Ecto neural progenitor cell (in vitro differentiated cells): ENCODE results near the gene PC.

Source experiments
- DNase-seq: peaks from one replicate; pipeline ENCODE4 v3.0.0-alpha.2; 2018; ENCODE audit warnings: low spot score

Gene PC

GRCh38 chr11:66883016-66883965 lies 74.9 kb downstream of the PC start:
- peak; percentile 87 for DNase-seq

GRCh38 chr11:66882561-66883015 lies 75.6 kb downstream of the PC start:
- no peak for DNase-seq

- no peak for DNase-seq
Measured at GRCh38 chr11:66881927-66882452, 76.2 kb downstream of the PC start.

- no peak for DNase-seq
Measured at GRCh38 chr11:66881451-66881835, 76.7 kb downstream of the PC start.

DNA sequence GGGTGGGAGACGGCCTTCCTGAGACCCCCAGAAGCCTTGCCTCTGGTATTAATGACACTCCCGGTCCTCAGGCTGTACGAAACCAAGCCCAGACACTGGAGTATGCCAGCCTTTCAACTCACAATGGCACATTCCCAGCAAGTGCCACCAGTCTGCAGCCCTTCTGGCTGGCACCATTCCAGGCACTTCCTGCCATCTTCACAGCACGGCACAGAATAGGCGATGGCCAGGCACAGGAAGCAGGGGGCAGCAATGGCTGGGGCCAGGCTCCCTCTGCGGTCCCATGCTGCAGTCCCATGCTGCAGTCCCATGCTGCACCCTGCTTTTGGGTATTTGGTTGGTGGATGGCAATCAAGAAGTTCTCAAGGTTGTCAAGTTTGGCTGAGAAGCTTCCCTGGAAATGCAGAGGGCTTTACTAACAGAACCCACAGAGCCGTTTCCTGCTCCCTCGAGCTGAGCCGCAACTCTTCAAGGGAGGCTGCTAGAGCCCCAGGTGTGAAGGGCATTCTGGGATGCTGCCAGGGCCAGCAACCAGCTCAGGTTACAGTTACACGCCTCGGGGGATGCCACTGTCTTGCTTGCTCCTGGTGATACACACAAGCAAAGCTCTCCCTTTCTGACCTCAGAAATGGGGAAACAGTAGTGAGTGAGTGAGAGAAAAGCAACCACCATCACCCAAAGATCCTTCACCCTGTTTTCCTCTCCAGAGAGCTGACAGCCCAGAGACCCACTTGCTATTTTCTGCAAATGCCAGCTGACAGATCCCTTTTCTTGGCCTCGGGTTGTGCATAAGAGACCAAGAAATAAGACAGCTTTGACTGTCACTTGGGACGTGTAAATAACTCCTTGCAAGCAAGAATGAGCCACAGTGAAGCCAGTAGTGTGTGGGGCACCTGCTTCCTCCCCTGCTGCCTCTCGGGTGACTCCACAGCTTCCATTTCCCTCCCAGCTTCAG lies 77.4 kb downstream of the PC start:
- no peak for DNase-seq

- DNase-seq, result no peak
Measured at GRCh38 chr11:66879999-66880398, 78.2 kb downstream of the PC start.

GRCh38 chr11:66879583-66879982 lies 78.6 kb downstream of the PC start:
- no peak for DNase-seq

GRCh38 chr11:66879000-66879399 lies 79.2 kb downstream of the PC start:
- no peak for DNase-seq

- DNase-seq, result no peak
Measured at GRCh38 chr11:66878474-66878873, 79.7 kb downstream of the PC start.

- DNase-seq, result no peak
Measured at GRCh38 chr11:66877588-66878385, 80.4 kb downstream of the PC start.

DNA sequence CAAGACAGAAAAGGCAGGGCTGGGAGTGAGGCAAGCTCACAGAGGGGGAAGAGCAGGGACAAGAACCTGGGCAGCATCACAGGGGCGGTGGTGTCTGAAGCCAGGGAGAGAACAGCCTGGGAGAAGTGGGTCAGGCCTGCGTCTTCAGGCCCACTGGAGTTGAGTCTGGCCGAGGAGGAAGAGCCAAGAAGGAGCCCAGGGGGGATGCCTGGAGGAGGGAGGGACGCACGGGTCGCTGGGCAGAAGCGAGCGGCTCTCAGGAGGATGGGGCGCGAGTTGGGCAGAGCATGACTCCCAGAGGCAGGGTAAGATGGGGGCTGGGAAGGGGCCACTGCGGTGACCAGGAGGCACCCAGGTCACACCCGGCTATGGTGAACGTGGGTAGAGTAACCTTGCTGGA lies 82.8 kb downstream of the PC start:
- no peak for DNase-seq

GRCh38 chr11:66874232-66874631 lies 84.0 kb downstream of the PC start:
- no peak for DNase-seq

DNA sequence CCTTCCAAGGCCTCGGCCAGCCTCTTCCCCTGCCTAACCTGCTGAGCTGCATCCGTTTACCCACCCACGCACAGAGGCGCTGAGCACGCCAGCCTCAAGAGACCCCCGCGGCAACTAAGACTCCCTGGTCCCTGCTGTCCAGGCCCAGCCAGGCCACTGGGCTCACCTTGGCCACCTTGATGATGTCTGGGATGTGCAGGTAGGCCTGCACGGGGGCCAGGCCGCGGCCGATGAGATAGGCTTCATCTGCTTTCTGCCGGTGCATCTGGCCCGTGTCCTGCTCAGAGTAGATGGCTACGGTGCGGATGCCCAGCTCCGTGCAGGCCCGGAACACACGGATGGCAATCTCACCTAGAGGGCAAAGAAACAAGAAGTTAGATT lies 86.7 kb downstream of the PC start:
- DNase-seq, result no peak

GRCh38 chr11:66870616-66871520 lies 87.3 kb downstream of the PC start:
- DNase-seq, result no peak

- no peak for DNase-seq
Measured at GRCh38 chr11:66870131-66870530, 88.1 kb downstream of the PC start.

DNA sequence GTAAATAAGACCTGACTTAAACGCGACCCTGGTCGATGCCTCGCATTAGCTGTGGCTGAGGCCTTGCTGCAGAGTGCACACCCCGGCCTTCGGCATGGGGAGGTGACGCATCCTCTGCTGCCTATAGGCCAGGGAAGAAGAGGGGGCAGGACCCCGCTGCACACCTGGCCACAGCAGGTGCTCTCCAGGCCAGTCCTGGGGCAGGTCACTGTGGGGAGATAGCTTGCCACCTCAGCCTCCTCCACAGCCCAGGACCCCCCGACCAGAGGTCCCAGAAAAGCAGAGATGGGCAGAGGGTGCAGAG lies 88.7 kb downstream of the PC start:
- DNase-seq, result no peak

- peak; percentile 84 for DNase-seq
Measured at GRCh38 chr11:66868726-66869566, 89.2 kb downstream of the PC start.

- no peak for DNase-seq
Measured at GRCh38 chr11:66868082-66868725, 90.0 kb downstream of the PC start.

GRCh38 chr11:66867425-66868040 lies 90.7 kb downstream of the PC start:
- no peak for DNase-seq
